Activated CD4-positive, alpha-beta T cell treated with anti-CD3 and anti-CD28 coated beads for 36 hours (primary cell): ENCODE measurements around the gene BPIFB3. TPM values are rescaled to one million over a fixed set of nuclear protein-coding genes. Genes with fewer than 3 reads are reported as not detected.
"Not testable (repeated sequence)": the region's sequence is repeated elsewhere in the genome, so short reads cannot be mapped to it uniquely, and the experiment has no call there.

Source experiments
- ATAC-seq: fragments of 200-7000 bp; cut with Tn5 transposase; one replicate; pipeline ENCODE4 v1.10.0; 2021; ENCODE audit warnings: mild to moderate bottlenecking, moderate library complexity
- CTCF ChIA-PET: fragments of 350-600 bp; sonication (Branson Sonifier 250); formaldehyde crosslinking; loops from one replicate; lab custom pipeline; 2021; ENCODE audit warnings: antibody characterized with exemption; lab: Charles Lee
- POLR2A ChIA-PET: fragments of 350-600 bp; sonication (Branson Sonifier 250); formaldehyde crosslinking; loops from one replicate; lab custom pipeline; 2021; ENCODE audit warnings: antibody characterized with exemption, inconsistent platforms; lab: Charles Lee
- DNase-seq: peaks from one replicate; pipeline ENCODE4 v3.0.0-alpha.2; 2020
- H3K27ac Mint-ChIP-seq: one replicate; pipeline ENCODE4 v1.8.0; 2021; ENCODE audit warnings: mixed read lengths
- H3K27me3 Mint-ChIP-seq: one replicate; pipeline ENCODE4 v1.8.0; 2021; ENCODE audit warnings: mixed read lengths
- H3K36me3 Mint-ChIP-seq: one replicate; pipeline ENCODE4 v1.8.0; 2021; ENCODE audit warnings: low read depth, mixed read lengths
- H3K4me1 Mint-ChIP-seq: one replicate; pipeline ENCODE4 v1.8.0; 2021; ENCODE audit warnings: mixed read lengths
- H3K4me3 Mint-ChIP-seq: one replicate; pipeline ENCODE4 v1.8.0; 2021; ENCODE audit warnings: mild to moderate bottlenecking, moderate library complexity, mixed read lengths
- H3K9me3 Mint-ChIP-seq: one replicate; pipeline ENCODE4 v1.8.0; 2021; ENCODE audit warnings: low read depth, mixed read lengths
- intact Hi-C, 2 experiments: fragments of 100-400 bp; cut with DNase I in 1 of 2; cut with micrococcal nuclease in 1 of 2; formaldehyde crosslinking; loops; one replicate each; pipeline versions ENCODE4 v1.14.2 to v1.15.1; 2022 to 2024; cut with DNase I, micrococcal nuclease
- total RNA-seq, 2 experiments: library from RNA; stranded (reverse); gene quantifications; one replicate each; pipeline ENCODE4 v1.2.3, GENCODE V29; 2021

BPIFB3 gene
- total RNA-seq, 2 experiments from 2014 or later: not detected

- intact Hi-C loops: no loop called here
- no peak overlapping the region for H3K4me3 Mint-ChIP-seq
- ATAC-seq: no peak
- H3K9me3 Mint-ChIP-seq: peaks cover 2% of the 10 kb centered on the region
- no peak overlapping the region for H3K27ac Mint-ChIP-seq
- no peaks in the 10 kb centered on the region for H3K36me3 Mint-ChIP-seq
- ChIA-PET CTCF (no interaction called here), POLR2A (no interaction called here)
- H3K27me3 Mint-ChIP-seq: no peaks in the 10 kb centered on the region
- no peak for DNase-seq
- H3K4me1 Mint-ChIP-seq: no peaks in the 10 kb centered on the region
These were observed 18.7 kb upstream of the BPIFB3 start for GRCh38 chr20:33034901-33035492.

- no peaks in the 10 kb centered on the region for H3K36me3 Mint-ChIP-seq
- ChIA-PET CTCF (no interaction called here), POLR2A (no interaction called here)
- H3K27me3 Mint-ChIP-seq: no peaks in the 10 kb centered on the region
- H3K27ac Mint-ChIP-seq: no peak overlapping the region
- ATAC-seq (no peak), DNase-seq (no peak)
- no peaks in the 10 kb centered on the region for H3K4me1 Mint-ChIP-seq
- no peak overlapping the region for H3K4me3 Mint-ChIP-seq
- H3K9me3 Mint-ChIP-seq: peaks cover 2% of the 10 kb centered on the region
- intact Hi-C loops: no loop called here
These were observed 16.2 kb upstream of the BPIFB3 start for GRCh38 chr20:33037456-33037855.

GRCh38 chr20:33038243-33038642 lies 15.5 kb upstream of the BPIFB3 start:
- H3K27me3 Mint-ChIP-seq: no peaks in the 10 kb centered on the region
- intact Hi-C loops: no loop called here
- no peak overlapping the region for H3K27ac Mint-ChIP-seq
- DNase-seq (no peak), ATAC-seq (no peak)
- ChIA-PET CTCF (interaction anchor here (0.8 kb wide), 1 partner anchor 31 kb away, joined by 4 read pairs; no protein-coding TSS in a partner anchor), POLR2A (no interaction called here)
- no peaks in the 10 kb centered on the region for H3K9me3 Mint-ChIP-seq
- H3K4me1 Mint-ChIP-seq: no peaks in the 10 kb centered on the region
- H3K36me3 Mint-ChIP-seq: no peaks in the 10 kb centered on the region
- no peak overlapping the region for H3K4me3 Mint-ChIP-seq

GRCh38 chr20:33042430-33042829 lies 11.3 kb upstream of the BPIFB3 start:
- DNase-seq (no peak), ATAC-seq (no peak)
- Mint-ChIP-seq H3K27me3 (no peaks in the 10 kb centered on the region), H3K4me3 (no peak overlapping the region), H3K36me3 (no peaks in the 10 kb centered on the region), H3K4me1 (no peaks in the 10 kb centered on the region), H3K27ac (no peak overlapping the region), H3K9me3 (peaks cover 10% of the 10 kb centered on the region)
- POLR2A ChIA-PET: no interaction called here
- CTCF ChIA-PET: no interaction called here
- intact Hi-C loops: no loop called here

- ChIA-PET CTCF (no interaction called here), POLR2A (no interaction called here)
These were observed 10.5 kb upstream of the BPIFB3 start for GRCh38 chr20:33042983-33043730.

GRCh38 chr20:33043731-33044181 lies 9.9 kb upstream of the BPIFB3 start:
- Mint-ChIP-seq H3K27me3 (no peaks in the 10 kb centered on the region), H3K9me3 (peaks cover 10% of the 10 kb centered on the region), H3K27ac (no peak overlapping the region), H3K4me3 (no peak overlapping the region), H3K4me1 (no peaks in the 10 kb centered on the region), H3K36me3 (no peaks in the 10 kb centered on the region)
- DNase-seq (no peak), ATAC-seq (no peak)
- intact Hi-C loops: no loop called here
- POLR2A ChIA-PET: no interaction called here
- CTCF ChIA-PET: no interaction called here

More at GRCh38 chr20:33042983-33043730, 10.5 kb upstream of the BPIFB3 start:
- Mint-ChIP-seq H3K9me3 (peaks cover 10% of the 10 kb centered on the region), H3K27me3 (no peaks in the 10 kb centered on the region), H3K4me3 (no peak overlapping the region), H3K36me3 (no peaks in the 10 kb centered on the region), H3K27ac (no peak overlapping the region), H3K4me1 (no peaks in the 10 kb centered on the region)
- no peak for DNase-seq
- ATAC-seq: no peak
- intact Hi-C loops: no loop called here

DNA sequence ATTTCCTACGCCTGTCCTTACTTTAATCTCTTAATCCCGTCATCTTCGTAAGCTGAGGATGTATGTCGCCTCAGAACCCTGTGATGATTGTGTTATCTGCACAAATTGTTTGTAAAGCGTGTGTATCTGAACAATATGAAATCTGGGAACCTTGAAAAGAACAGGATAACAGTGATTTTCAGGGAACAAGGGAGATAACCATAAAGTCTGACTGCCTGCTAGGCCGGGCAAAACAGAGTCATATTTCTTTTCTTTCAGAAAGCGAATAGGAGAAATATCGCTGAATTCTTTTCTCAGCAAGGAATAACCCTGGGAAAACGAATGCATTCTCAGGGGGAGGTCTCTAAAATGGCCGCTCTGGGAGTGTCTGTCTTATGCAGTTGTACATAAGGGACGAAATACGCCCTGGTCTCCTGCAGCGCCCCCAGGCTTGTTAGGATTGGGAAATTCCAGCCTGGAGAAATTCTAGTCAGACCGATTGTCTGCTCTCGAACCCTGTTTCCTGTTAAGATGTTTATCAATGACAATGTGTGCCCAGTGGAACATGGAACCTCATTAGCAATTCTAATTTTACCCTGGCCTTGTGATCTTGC lies 8.5 kb upstream of the BPIFB3 start:
- H3K9me3 Mint-ChIP-seq, H3K4me1 Mint-ChIP-seq, POLR2A ChIA-PET, H3K27me3 Mint-ChIP-seq, CTCF ChIA-PET, intact Hi-C loops, ATAC-seq, DNase-seq, H3K27ac Mint-ChIP-seq, H3K4me3 Mint-ChIP-seq, H3K36me3 Mint-ChIP-seq: not testable (repeated sequence)

DNA sequence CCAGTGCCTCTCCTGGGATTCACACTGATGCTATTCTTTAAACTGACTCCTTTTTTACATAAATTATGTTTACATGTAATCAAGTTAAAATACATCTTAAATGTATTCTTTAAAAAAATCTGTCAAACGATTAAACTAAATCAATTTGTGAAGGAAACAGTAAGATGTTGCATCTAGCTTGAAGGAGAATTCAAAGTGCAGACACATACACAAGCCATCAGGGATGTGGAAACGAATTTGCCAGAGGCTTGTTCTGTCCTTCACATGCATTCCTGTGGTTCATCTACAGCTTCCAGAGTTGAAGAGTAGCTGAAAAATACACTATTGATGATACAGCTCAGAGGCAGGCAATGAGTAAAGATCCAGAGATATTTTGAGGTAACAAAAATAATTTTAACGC lies 7.3 kb upstream of the BPIFB3 start:
- no peaks in the 10 kb centered on the region for H3K4me1 Mint-ChIP-seq
- ChIA-PET CTCF (no interaction called here), POLR2A (no interaction called here)
- H3K4me3 Mint-ChIP-seq: no peak overlapping the region
- no peak overlapping the region for H3K27ac Mint-ChIP-seq
- no peaks in the 10 kb centered on the region for H3K27me3 Mint-ChIP-seq
- ATAC-seq: no peak
- DNase-seq: no peak
- H3K36me3 Mint-ChIP-seq: no peaks in the 10 kb centered on the region
- peaks cover 10% of the 10 kb centered on the region for H3K9me3 Mint-ChIP-seq
- intact Hi-C loops: no loop called here

GRCh38 chr20:33051333-33051732 lies 2.4 kb upstream of the BPIFB3 start:
- CTCF ChIA-PET: no interaction called here
- ATAC-seq: no peak

DNA sequence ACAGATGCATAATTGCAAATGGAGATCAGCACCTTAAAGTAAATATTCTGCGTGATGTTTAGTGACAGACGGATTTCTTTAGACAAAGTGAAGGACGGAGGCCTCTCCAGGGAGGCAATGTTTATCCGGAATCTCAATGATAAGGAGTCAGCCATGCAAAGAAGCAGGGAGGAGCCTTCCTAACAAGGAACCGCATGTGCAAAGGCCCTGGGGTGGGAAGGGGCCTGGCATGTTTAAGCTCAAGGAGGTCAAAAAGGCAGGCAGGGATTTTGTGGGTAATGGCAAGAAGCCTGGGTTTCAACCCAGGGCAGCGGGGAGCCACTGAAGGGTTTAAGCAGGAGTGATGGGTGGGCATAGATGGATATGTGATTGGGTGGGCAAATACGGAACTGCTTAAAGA lies 678 bp downstream of the BPIFB3 start:
- Mint-ChIP-seq H3K4me3 (no peak overlapping the region), H3K4me1 (no peaks in the 10 kb centered on the region), H3K36me3 (no peaks in the 10 kb centered on the region), H3K27me3 (no peaks in the 10 kb centered on the region), H3K9me3 (no peaks in the 10 kb centered on the region), H3K27ac (no peak overlapping the region)
- intact Hi-C loops: no loop called here
- ChIA-PET CTCF (interaction anchor here (0.8 kb wide), 1 partner anchor 152 kb away, joined by 3 read pairs; no protein-coding TSS in a partner anchor), POLR2A (no interaction called here)
- ATAC-seq: no peak
- no peak for DNase-seq

More at GRCh38 chr20:33051333-33051732, 2.4 kb upstream of the BPIFB3 start:
- no peak overlapping the region for H3K4me3 Mint-ChIP-seq
- H3K9me3 Mint-ChIP-seq: no peaks in the 10 kb centered on the region
- H3K27ac Mint-ChIP-seq: no peak overlapping the region
- POLR2A ChIA-PET: no interaction called here
- no peaks in the 10 kb centered on the region for H3K36me3 Mint-ChIP-seq
- intact Hi-C loops: no loop called here
- no peaks in the 10 kb centered on the region for H3K4me1 Mint-ChIP-seq
- no peak for DNase-seq
- H3K27me3 Mint-ChIP-seq: no peaks in the 10 kb centered on the region

- Mint-ChIP-seq H3K36me3 (no peaks in the 10 kb centered on the region), H3K9me3 (no peaks in the 10 kb centered on the region), H3K4me1 (no peaks in the 10 kb centered on the region), H3K27me3 (no peaks in the 10 kb centered on the region), H3K4me3 (no peak overlapping the region), H3K27ac (no peak overlapping the region)
- ATAC-seq: no peak
- intact Hi-C loops: no loop called here
- ChIA-PET POLR2A (no interaction called here), CTCF (interaction anchor here (0.8 kb wide), 1 partner anchor 153 kb away, joined by 3 read pairs; no protein-coding TSS in a partner anchor)
- no peak for DNase-seq
These were observed 1.1 kb downstream of the BPIFB3 start for GRCh38 chr20:33054791-33055190.

GRCh38 chr20:33059136-33059535 lies 5.4 kb downstream of the BPIFB3 start:
- H3K27ac Mint-ChIP-seq: no peak overlapping the region
- intact Hi-C loops: no loop called here

More at GRCh38 chr20:33059136-33059535, 5.4 kb downstream of the BPIFB3 start:
- POLR2A ChIA-PET: no interaction called here
- DNase-seq: no peak
- ATAC-seq: no peak
- Mint-ChIP-seq H3K36me3 (no peaks in the 10 kb centered on the region), H3K9me3 (no peaks in the 10 kb centered on the region), H3K4me1 (no peaks in the 10 kb centered on the region), H3K4me3 (no peak overlapping the region), H3K27me3 (no peaks in the 10 kb centered on the region)
- CTCF ChIA-PET: interaction anchor here (0.6 kb wide), 1 partner anchor 100 kb away, joined by 3 read pairs; no protein-coding TSS in a partner anchor
